Activated naive CD4-positive, alpha-beta T cell treated with anti-CD3 and anti-CD28 coated beads, Interleukin-2, amount 50 U/mL, for 24 hours (primary cell): ENCODE measurements around the gene HOOK1.
A peak's percentile ranks its signal among the peaks of the same experiment; 100 is the strongest.
"Not testable (repeated sequence)": the region's sequence is repeated elsewhere in the genome, so short reads cannot be mapped to it uniquely, and the experiment has no call there.

Experiments
- H3K27ac Mint-ChIP-seq: one replicate; pipeline ENCODE4 v1.8.0; 2021; ENCODE audit warnings: mild to moderate bottlenecking, mixed read lengths
- H3K27me3 Mint-ChIP-seq: one replicate; pipeline ENCODE4 v1.8.0; 2021; ENCODE audit warnings: mixed read lengths
- H3K36me3 Mint-ChIP-seq: one replicate; pipeline ENCODE4 v1.8.0; 2021; ENCODE audit warnings: mixed read lengths
- H3K4me1 Mint-ChIP-seq: one replicate; pipeline ENCODE4 v1.8.0; 2021; ENCODE audit warnings: mixed read lengths
- H3K4me3 Mint-ChIP-seq: one replicate; pipeline ENCODE4 v1.8.0; 2021; ENCODE audit warnings: mild to moderate bottlenecking, mixed read lengths
- H3K9me3 Mint-ChIP-seq: one replicate; pipeline ENCODE4 v1.8.0; 2021; ENCODE audit warnings: mixed read lengths

The HOOK1 gene

GRCh38 chr1:59901770-59902388 is 87.1 kb downstream of the HOOK1 start:
- peaks cover 5% of the 10 kb centered on the region for H3K36me3 Mint-ChIP-seq
- H3K9me3 Mint-ChIP-seq: no peaks in the 10 kb centered on the region
- H3K27me3 Mint-ChIP-seq: no peaks in the 10 kb centered on the region
- no peak overlapping the region for H3K4me3 Mint-ChIP-seq
- peaks cover 6% of the 10 kb centered on the region for H3K4me1 Mint-ChIP-seq
- no peak overlapping the region for H3K27ac Mint-ChIP-seq

GRCh38 chr1:59903141-59903754 is 88.5 kb downstream of the HOOK1 start:
- Mint-ChIP-seq H3K36me3 (peaks cover 6% of the 10 kb centered on the region), H3K4me1 (peaks cover 6% of the 10 kb centered on the region), H3K27me3 (no peaks in the 10 kb centered on the region), H3K9me3 (no peaks in the 10 kb centered on the region), H3K4me3 (no peak overlapping the region), H3K27ac (no peak overlapping the region)

GRCh38 chr1:59906931-59907330 is 92.2 kb downstream of the HOOK1 start:
- H3K27ac Mint-ChIP-seq: no peak overlapping the region

GRCh38 chr1:59908084-59908483 is 93.3 kb downstream of the HOOK1 start:
- Mint-ChIP-seq H3K27ac (no peak overlapping the region), H3K4me1 (peaks cover 5% of the 10 kb centered on the region), H3K9me3 (no peaks in the 10 kb centered on the region), H3K36me3 (peaks cover 8% of the 10 kb centered on the region), H3K27me3 (no peaks in the 10 kb centered on the region), H3K4me3 (no peak overlapping the region)

More at GRCh38 chr1:59906931-59907330, 92.2 kb downstream of the HOOK1 start:
- Mint-ChIP-seq H3K27me3 (no peaks in the 10 kb centered on the region), H3K4me3 (no peak overlapping the region), H3K9me3 (no peaks in the 10 kb centered on the region), H3K36me3 (peaks cover 8% of the 10 kb centered on the region), H3K4me1 (peaks cover 6% of the 10 kb centered on the region)

GRCh38 chr1:59908682-59909081 is 93.9 kb downstream of the HOOK1 start:
- Mint-ChIP-seq H3K27me3 (no peaks in the 10 kb centered on the region), H3K4me1 (no peaks in the 10 kb centered on the region), H3K9me3 (no peaks in the 10 kb centered on the region), H3K36me3 (peaks cover 8% of the 10 kb centered on the region), H3K27ac (no peak overlapping the region), H3K4me3 (no peak overlapping the region)

GRCh38 chr1:59914791-59915286 is 100.1 kb downstream of the HOOK1 start:
- H3K27me3 Mint-ChIP-seq, H3K9me3 Mint-ChIP-seq, H3K4me3 Mint-ChIP-seq, H3K27ac Mint-ChIP-seq, H3K36me3 Mint-ChIP-seq, H3K4me1 Mint-ChIP-seq: not testable (repeated sequence)

- H3K27me3 Mint-ChIP-seq: no peaks in the 10 kb centered on the region
- H3K27ac Mint-ChIP-seq: no peak overlapping the region
- H3K4me1 Mint-ChIP-seq: no peaks in the 10 kb centered on the region
- H3K36me3 Mint-ChIP-seq: peaks cover 5% of the 10 kb centered on the region
- no peaks in the 10 kb centered on the region for H3K9me3 Mint-ChIP-seq
- H3K4me3 Mint-ChIP-seq: no peak overlapping the region
Observed at GRCh38 chr1:59915516-59915915, 100.8 kb downstream of the HOOK1 start.

- peaks cover 7% of the 10 kb centered on the region for H3K36me3 Mint-ChIP-seq
- H3K27ac Mint-ChIP-seq: peak overlapping the region; percentile 15
- H3K9me3 Mint-ChIP-seq: no peaks in the 10 kb centered on the region
- H3K4me3 Mint-ChIP-seq: no peak overlapping the region
- no peaks in the 10 kb centered on the region for H3K4me1 Mint-ChIP-seq
- no peaks in the 10 kb centered on the region for H3K27me3 Mint-ChIP-seq
Observed at GRCh38 chr1:59917026-59917784, 102.5 kb downstream of the HOOK1 start.

GRCh38 chr1:59917785-59918180 is 103.0 kb downstream of the HOOK1 start:
- Mint-ChIP-seq H3K4me3 (no peak overlapping the region), H3K27ac (no peak overlapping the region), H3K27me3 (no peaks in the 10 kb centered on the region), H3K4me1 (no peaks in the 10 kb centered on the region), H3K36me3 (peaks cover 7% of the 10 kb centered on the region), H3K9me3 (no peaks in the 10 kb centered on the region)

- Mint-ChIP-seq H3K4me1 (peaks cover under 1% of the 10 kb centered on the region), H3K27me3 (no peaks in the 10 kb centered on the region), H3K36me3 (peaks cover 11% of the 10 kb centered on the region), H3K27ac (no peak overlapping the region), H3K4me3 (no peak overlapping the region), H3K9me3 (peaks cover 8% of the 10 kb centered on the region)
Observed at GRCh38 chr1:59919746-59920145, 105.0 kb downstream of the HOOK1 start.

GRCh38 chr1:59921258-59921899 is 106.6 kb downstream of the HOOK1 start:
- not testable (repeated sequence) for H3K4me3 Mint-ChIP-seq, H3K27me3 Mint-ChIP-seq, H3K27ac Mint-ChIP-seq, H3K9me3 Mint-ChIP-seq
- Mint-ChIP-seq H3K4me1 (peaks cover 14% of the 10 kb centered on the region), H3K36me3 (peaks cover 11% of the 10 kb centered on the region)

- Mint-ChIP-seq H3K4me3 (no peak overlapping the region), H3K36me3 (peaks cover 8% of the 10 kb centered on the region), H3K4me1 (peaks cover 20% of the 10 kb centered on the region), H3K27me3 (peaks cover 6% of the 10 kb centered on the region), H3K9me3 (peaks cover 8% of the 10 kb centered on the region), H3K27ac (no peak overlapping the region)
Observed at GRCh38 chr1:59924653-59925052, 109.9 kb downstream of the HOOK1 start.
